Mucosa of descending colon (tissue), 3 donors: ENCODE results near the gene IFNA6. TPM values are rescaled to one million over a fixed set of nuclear protein-coding genes. Genes with fewer than 3 reads are reported as not detected.
A peak's percentile ranks its signal among the peaks of the same experiment; 100 is the strongest.

Experiments used
- ATAC-seq: fragments of 200-7000 bp; cut with Tn5 transposase; one replicate; pipeline ENCODE4 v1.9.1; 2020; ENCODE audit warnings: mild to moderate bottlenecking, moderate library complexity
- DNase-seq, 3 donors: peaks; one replicate each; pipeline ENCODE4 v3.0.0-alpha.2; 2020
- H3K36me3 ChIP-seq: fragments of 200-600 bp; one replicate; pipeline ENCODE4 v1.8.0; 2021; ENCODE audit warnings: low read depth, mild to moderate bottlenecking
- H3K4me1 ChIP-seq: fragments of 200-600 bp; one replicate; pipeline ENCODE4 v1.8.0; 2021; ENCODE audit warnings: low read depth, mild to moderate bottlenecking
- H3K4me3 ChIP-seq: fragments of 200-600 bp; one replicate; pipeline ENCODE4 v1.8.0; 2021; ENCODE audit warnings: mild to moderate bottlenecking
- H3K9me3 ChIP-seq: fragments of 200-600 bp; one replicate; pipeline ENCODE4 v1.8.0; 2021; ENCODE audit warnings: mild to moderate bottlenecking
- CTCF ChIP-seq: fragments of 200-600 bp; IDR thresholded peaks from one replicate; pipeline ENCODE4 v1.8.0; 2022; ENCODE audit warnings: antibody characterized with exemption, mild to moderate bottlenecking
- intact Hi-C, 2 donors: fragments of 100-400 bp; cut with DNase I in 1 of 2; cut with micrococcal nuclease in 1 of 2; formaldehyde crosslinking; loops; one replicate each; pipeline versions ENCODE4 v1.11.0 to v1.11.1; 2022; cut with DNase I, micrococcal nuclease
- total RNA-seq, 3 donors: library from RNA; stranded (reverse); fragmentation: NEBNext Ultra II Directional in 2 of 3; extraction: Animal tissue kit (Norgen Biotek cat#: 25700) in 2 of 3; gene quantifications; one replicate each; pipeline versions ENCODE4 v1.2.1 to v1.2.4, GENCODE V29; 2021 to 2023
- donor health status: DM: no; HTN: no; CAD: no; lungs with moderate emphysema.
- donor health status: DM: no; HTN: no; CAD: no.
- donor health status: DM: no; HTN: yes; CAD: no.

The IFNA6 gene
- total RNA-seq, 3 donors from 2014 or later, result not detected

- intact Hi-C loops, result no loop called here
- ATAC-seq (peak; percentile 99), DNase-seq (peak; percentile 92 to 96 (median 94))
- no peaks in the 10 kb centered on the region for H3K9me3 ChIP-seq
- H3K4me1 ChIP-seq, result peaks cover 40% of the 10 kb centered on the region
- peak within 1 kb of the TSS; percentile 85 for H3K4me3 ChIP-seq
- no peaks in the 10 kb centered on the region for H3K36me3 ChIP-seq
- TF ChIP-seq CTCF, result peak; percentile 12
These were observed 15.7 kb downstream of the IFNA6 start, which contains the start of gene KLHL9 for GRCh38 chr9:21334701-21335632. Gene KLHL9, minus strand, starts transcription at chr9:21335404. Its CDS starts 545 bp downstream, at chr9:21334859.

- DNase-seq (no peak), ATAC-seq (no peak)
- Histone ChIP-seq H3K36me3 (no peaks in the 10 kb centered on the region), H3K4me3 (no peak overlapping the region), H3K4me1 (peaks cover 40% of the 10 kb centered on the region), H3K9me3 (no peaks in the 10 kb centered on the region)
- intact Hi-C loops, result no loop called here
- TF ChIP-seq CTCF, result no peak
These were observed 17.5 kb downstream of the IFNA6 start for GRCh38 chr9:21333226-21333625.

- DNase-seq (no peak), ATAC-seq (no peak)
- no peak for TF ChIP-seq CTCF
- intact Hi-C loops, result no loop called here
- no peaks in the 10 kb centered on the region for H3K9me3 ChIP-seq
- peaks cover 40% of the 10 kb centered on the region for H3K4me1 ChIP-seq
- no peaks in the 10 kb centered on the region for H3K36me3 ChIP-seq
- no peak overlapping the region for H3K4me3 ChIP-seq
These were observed 18.8 kb downstream of the IFNA6 start for GRCh38 chr9:21331676-21332402.

GRCh38 chr9:21326526-21327139 lies 24.1 kb downstream of the IFNA6 start:
- no peak for TF ChIP-seq CTCF
- ATAC-seq (peak; percentile 74), DNase-seq (no peak)
- intact Hi-C loops, result no loop called here
- Histone ChIP-seq H3K36me3 (no peaks in the 10 kb centered on the region), H3K4me3 (no peak overlapping the region), H3K4me1 (peaks cover 8% of the 10 kb centered on the region), H3K9me3 (no peaks in the 10 kb centered on the region)

GRCh38 chr9:21324047-21324446 lies 26.6 kb downstream of the IFNA6 start:
- DNase-seq (no peak), ATAC-seq (peak; percentile 44)
- Histone ChIP-seq H3K4me1 (no peaks in the 10 kb centered on the region), H3K4me3 (no peak overlapping the region), H3K9me3 (no peaks in the 10 kb centered on the region), H3K36me3 (no peaks in the 10 kb centered on the region)
- intact Hi-C loops, result loop anchor here in 1 of 2 donors (5.0 kb wide), 1 partner anchor 128 kb away; no protein-coding TSS in a partner anchor
- no peak for TF ChIP-seq CTCF
